Karpas-422 (cell line): ENCODE results near the gene GNAI3. TPM values are rescaled to one million over a fixed set of nuclear protein-coding genes. Genes with fewer than 3 reads are reported as not detected.

Experiments
- DNase-seq: peaks from one replicate; pipeline ENCODE4 v3.0.0-alpha.2; 2015
- H2AFZ ChIP-seq: fragments of 200-600 bp; sonication (generic); 2 replicates; pipeline ENCODE4 v1.6.1; 2014; ENCODE audit warnings: antibody characterized with exemption, low read length, mixed read lengths
- H3K27ac ChIP-seq: fragments of 200-600 bp; sonication (generic); 2 replicates; pipeline ENCODE4 v1.5.1; 2014; ENCODE audit warnings: mild to moderate bottlenecking, low read length, moderate library complexity
- H3K27me3 ChIP-seq: fragments of 200-600 bp; sonication (generic); 2 replicates; pipeline ENCODE4 v1.6.1; 2014; ENCODE audit warnings: low read length, mixed read lengths
- H3K36me3 ChIP-seq: fragments of 200-600 bp; sonication (generic); 2 replicates; pipeline ENCODE4 v1.6.1; 2014; ENCODE audit warnings: low read length, mixed read lengths; ENCODE audit not compliant: insufficient read depth
- H3K4me1 ChIP-seq: fragments of 200-600 bp; sonication (generic); 2 replicates; pipeline ENCODE4 v1.6.1; 2014; ENCODE audit warnings: mild to moderate bottlenecking, low read length, mixed read lengths
- H3K4me2 ChIP-seq: fragments of 200-600 bp; sonication (generic); 2 replicates; pipeline ENCODE4 v1.6.1; 2014; ENCODE audit warnings: low read length, low read depth, mild to moderate bottlenecking; ENCODE audit not compliant: poor library complexity, severe bottlenecking
- H3K4me3 ChIP-seq: fragments of 200-600 bp; sonication (generic); 2 replicates; pipeline ENCODE4 v1.5.1; 2014; ENCODE audit warnings: mild to moderate bottlenecking, antibody characterized with exemption, low read length, mixed read lengths
- H3K79me2 ChIP-seq: fragments of 200-600 bp; sonication (generic); 2 replicates; pipeline ENCODE4 v1.6.1; 2014; ENCODE audit warnings: mild to moderate bottlenecking, low read length, mixed read lengths
- H3K9ac ChIP-seq: fragments of 200-600 bp; sonication (generic); 2 replicates; pipeline ENCODE4 v1.6.0; 2014; ENCODE audit warnings: low read length
- H3K9me2 ChIP-seq: fragments of 200-600 bp; sonication (generic), shearing (Covaris generic); replicated peaks from 2 replicates; pipeline ENCODE4 v1.6.0; 2014; ENCODE audit warnings: mild to moderate bottlenecking, low read length, moderate library complexity; ENCODE audit not compliant: insufficient read depth
- H3K9me3 ChIP-seq: fragments of 300-700, 200-600 bp; sonication (generic); 2 replicates; pipeline ENCODE4 v1.6.1; 2014; ENCODE audit warnings: low read length, mixed read lengths
- H4K20me1 ChIP-seq: fragments of 200-600 bp; sonication (generic); 2 replicates; pipeline ENCODE4 v1.6.1; 2014; ENCODE audit warnings: mild to moderate bottlenecking, antibody characterized with exemption, low read length, low read depth; ENCODE audit not compliant: insufficient read depth
- total RNA-seq: library from RNA; depleted of rRNA; stranded (reverse); fragments of >200 nt; shearing (Covaris generic); gene quantifications from 2 replicates; pipeline ENCODE4 v1.2.3, GENCODE V29; 2014; ENCODE audit warnings: low replicate concordance

The GNAI3 gene
- total RNA-seq, 1 experiment from 2014 or later: 12.6 TPM

- H2AFZ ChIP-seq: no peak overlapping the region
- H3K79me2 ChIP-seq: no peaks in the 10 kb centered on the region
- H3K4me1 ChIP-seq: peaks cover 11% of the 10 kb centered on the region
- H3K9me3 ChIP-seq: no peaks in the 10 kb centered on the region
- no peaks in the 10 kb centered on the region for H3K36me3 ChIP-seq
- H3K4me2 ChIP-seq: no peak overlapping the region
- no peak overlapping the region for H3K27ac ChIP-seq
- H3K4me3 ChIP-seq: no peak overlapping the region
- H3K27me3 ChIP-seq: no peaks in the 10 kb centered on the region
- H3K9me2 ChIP-seq: no peaks in the 10 kb centered on the region
- H3K9ac ChIP-seq: no peak overlapping the region
- no peaks in the 10 kb centered on the region for H4K20me1 ChIP-seq
- DNase-seq: no peak
Observed at GRCh38 chr1:109650609-109651008, 102.2 kb downstream of the GNAI3 start.

- DNase-seq: no peak
- Histone ChIP-seq H3K4me2 (no peak overlapping the region), H3K27ac (no peak overlapping the region)
Observed at GRCh38 chr1:109652402-109652801, 104.0 kb downstream of the GNAI3 start.

GRCh38 chr1:109653306-109653705 is 104.9 kb downstream of the GNAI3 start:
- H3K4me1 ChIP-seq: peaks cover 16% of the 10 kb centered on the region
- H3K9ac ChIP-seq: no peak overlapping the region
- no peak overlapping the region for H2AFZ ChIP-seq
- no peaks in the 10 kb centered on the region for H4K20me1 ChIP-seq
- no peaks in the 10 kb centered on the region for H3K36me3 ChIP-seq
- H3K9me3 ChIP-seq: no peaks in the 10 kb centered on the region
- no peaks in the 10 kb centered on the region for H3K27me3 ChIP-seq
- H3K9me2 ChIP-seq: no peaks in the 10 kb centered on the region
- H3K27ac ChIP-seq: no peak overlapping the region
- no peak for DNase-seq
- no peaks in the 10 kb centered on the region for H3K79me2 ChIP-seq
- H3K4me3 ChIP-seq: no peak overlapping the region
- no peak overlapping the region for H3K4me2 ChIP-seq

More at GRCh38 chr1:109652402-109652801, 104.0 kb downstream of the GNAI3 start:
- Histone ChIP-seq H3K9ac (no peak overlapping the region), H3K9me3 (no peaks in the 10 kb centered on the region), H3K9me2 (no peaks in the 10 kb centered on the region), H2AFZ (no peak overlapping the region), H3K4me3 (no peak overlapping the region), H3K36me3 (no peaks in the 10 kb centered on the region), H4K20me1 (no peaks in the 10 kb centered on the region), H3K4me1 (peaks cover 16% of the 10 kb centered on the region), H3K27me3 (no peaks in the 10 kb centered on the region), H3K79me2 (no peaks in the 10 kb centered on the region)

- H3K27ac ChIP-seq: no peak overlapping the region
- no peaks in the 10 kb centered on the region for H3K36me3 ChIP-seq
- no peak overlapping the region for H3K9ac ChIP-seq
- peaks cover 12% of the 10 kb centered on the region for H3K4me1 ChIP-seq
- no peak overlapping the region for H3K4me2 ChIP-seq
- no peaks in the 10 kb centered on the region for H3K27me3 ChIP-seq
- no peak overlapping the region for H3K4me3 ChIP-seq
- H3K79me2 ChIP-seq: no peaks in the 10 kb centered on the region
- H2AFZ ChIP-seq: peak overlapping the region; percentile 32; the same call in 1 of the 2 replicates
- DNase-seq: no peak
- H3K9me3 ChIP-seq: no peaks in the 10 kb centered on the region
- H4K20me1 ChIP-seq: no peaks in the 10 kb centered on the region
- H3K9me2 ChIP-seq: no peaks in the 10 kb centered on the region
Observed at GRCh38 chr1:109654519-109654918, 106.1 kb downstream of the GNAI3 start.

- no peaks in the 10 kb centered on the region for H3K79me2 ChIP-seq
- DNase-seq: peak; percentile 91
- peak within 1 kb of the TSS; percentile 90 for H3K4me3 ChIP-seq
Observed at GRCh38 chr1:109655615-109656519, 107.5 kb downstream of the GNAI3 start, which contains the start of gene GSTM4. GSTM4 (plus strand) TSS chr1:109656099; CDS start chr1:109656390, 291 bp downstream.

GRCh38 chr1:109657395-109657794 is 109.0 kb downstream of the GNAI3 start:
- no peak for DNase-seq
- H3K36me3 ChIP-seq: no peaks in the 10 kb centered on the region
- no peaks in the 10 kb centered on the region for H3K27me3 ChIP-seq
- H2AFZ ChIP-seq: no peak overlapping the region
- no peak overlapping the region for H3K4me3 ChIP-seq
- H3K9ac ChIP-seq: no peak overlapping the region
- no peak overlapping the region for H3K4me2 ChIP-seq
- H3K4me1 ChIP-seq: peaks cover 21% of the 10 kb centered on the region
- H3K9me2 ChIP-seq: no peaks in the 10 kb centered on the region
- H4K20me1 ChIP-seq: no peaks in the 10 kb centered on the region
- H3K27ac ChIP-seq: no peak overlapping the region
- H3K79me2 ChIP-seq: no peaks in the 10 kb centered on the region
- no peaks in the 10 kb centered on the region for H3K9me3 ChIP-seq

More at GRCh38 chr1:109655615-109656519, 107.5 kb downstream of the GNAI3 start, which contains the start of gene GSTM4:
- no peaks in the 10 kb centered on the region for H3K36me3 ChIP-seq
- H3K9ac ChIP-seq: peak within 1 kb of the TSS; percentile 75
- H3K4me1 ChIP-seq: peaks cover 21% of the 10 kb centered on the region
- H3K4me2 ChIP-seq: peak within 1 kb of the TSS; percentile 87
- H4K20me1 ChIP-seq: no peaks in the 10 kb centered on the region
- H3K9me2 ChIP-seq: no peaks in the 10 kb centered on the region
- H3K27ac ChIP-seq: no peak within 1 kb of the TSS
- H3K9me3 ChIP-seq: no peaks in the 10 kb centered on the region
- no peaks in the 10 kb centered on the region for H3K27me3 ChIP-seq
- peak within 1 kb of the TSS; percentile 97 for H2AFZ ChIP-seq

GRCh38 chr1:109657970-109658369 is 109.6 kb downstream of the GNAI3 start:
- Histone ChIP-seq H3K9me2 (no peaks in the 10 kb centered on the region), H3K79me2 (no peaks in the 10 kb centered on the region), H3K4me3 (no peak overlapping the region), H3K36me3 (no peaks in the 10 kb centered on the region), H3K9me3 (no peaks in the 10 kb centered on the region), H3K4me2 (no peak overlapping the region), H3K27me3 (no peaks in the 10 kb centered on the region), H3K4me1 (peaks cover 21% of the 10 kb centered on the region), H2AFZ (no peak overlapping the region), H3K9ac (no peak overlapping the region), H4K20me1 (no peaks in the 10 kb centered on the region), H3K27ac (no peak overlapping the region)
- no peak for DNase-seq

GRCh38 chr1:109658533-109659042 is 110.2 kb downstream of the GNAI3 start:
- no peak for DNase-seq
- H3K9ac ChIP-seq: no peak overlapping the region
- peaks cover 23% of the 10 kb centered on the region for H3K4me1 ChIP-seq
- no peaks in the 10 kb centered on the region for H3K9me2 ChIP-seq
- no peaks in the 10 kb centered on the region for H3K79me2 ChIP-seq
- no peak overlapping the region for H3K27ac ChIP-seq
- no peak overlapping the region for H2AFZ ChIP-seq
- H3K4me2 ChIP-seq: no peak overlapping the region
- no peaks in the 10 kb centered on the region for H3K36me3 ChIP-seq
- H3K4me3 ChIP-seq: no peak overlapping the region
- H3K9me3 ChIP-seq: no peaks in the 10 kb centered on the region
- H3K27me3 ChIP-seq: no peaks in the 10 kb centered on the region
- no peaks in the 10 kb centered on the region for H4K20me1 ChIP-seq
